Breast epithelium (tissue), 4 donors: ENCODE results near the gene MRAS. TPM values are rescaled to one million over a fixed set of nuclear protein-coding genes. Genes with fewer than 3 reads are reported as not detected.

Experiments
- DNase-seq, 2 donors: peaks; one replicate each; pipeline ENCODE4 v3.0.0-alpha.2; 2019; ENCODE audit warnings: low spot score in 2 of 2
- H3K27ac ChIP-seq, 2 donors: fragments of 200-600 bp; sonication (generic) in 1 of 2; one replicate each; pipeline ENCODE4 v1.5.1; 2016 to 2019; ENCODE audit warnings: mild to moderate bottlenecking in 1 of 2
- H3K27me3 ChIP-seq, 2 donors: fragments of 200-600 bp; sonication (generic) in 1 of 2; one replicate each; pipeline versions ENCODE4 v1.5.1 to v1.6.0; 2017 to 2019; ENCODE audit warnings: control low read depth in 1 of 2, mild to moderate bottlenecking in 1 of 2
- H3K36me3 ChIP-seq: fragments of 200-600 bp; one replicate; pipeline ENCODE4 v1.5.1; 2019
- H3K4me1 ChIP-seq, 2 donors: fragments of 200-600 bp; sonication (generic); one replicate each; pipeline ENCODE4 v1.5.1; 2016 to 2019; ENCODE audit warnings: control low read depth in 1 of 2
- H3K4me3 ChIP-seq, 3 donors: fragments of 200-600 bp; sonication (generic); 1 replicate in 2 of 3; 2 replicates in 1 of 3; pipeline ENCODE4 v1.5.1; 2016 to 2019; ENCODE audit warnings: mild to moderate bottlenecking in 3 of 3, moderate library complexity in 2 of 3
- H3K9me3 ChIP-seq, 2 donors: fragments of 200-600 bp; sonication (generic) in 1 of 2; one replicate each; pipeline ENCODE4 v1.5.1; 2016 to 2019; ENCODE audit warnings: control low read depth in 1 of 2
- POLR2A ChIP-seq: fragments of 450-650 bp; IDR thresholded peaks from one replicate; pipeline ENCODE4 v1.6.1; 2016; ENCODE audit warnings: antibody characterized with exemption, mild to moderate bottlenecking, moderate library complexity
- POLR2AphosphoS5 ChIP-seq, 3 donors: sonication (generic); formaldehyde crosslinking; IDR thresholded peaks; one replicate each; pipeline ENCODE4 v1.6.1; 2017; ENCODE audit warnings: antibody characterized with exemption in 3 of 3
- intact Hi-C: fragments of 100-400 bp; cut with DNase I; formaldehyde crosslinking; loops from one replicate; pipeline ENCODE4 v1.15.1; 2023; ENCODE audit warnings: low total_unique reads
- total RNA-seq, 3 donors: library from RNA; depleted of rRNA; stranded (reverse); fragments of >200 nt; gene quantifications; one replicate each; pipeline ENCODE4 v1.1.0, GENCODE V29; 2016
- TF ChIP-seq, protein P1 (sequence below), 3 donors: fragments of 450-650 bp; IDR thresholded peaks; one replicate each; pipeline ENCODE4 v1.5.1; 2016 to 2017; ENCODE audit warnings: antibody characterized with exemption in 3 of 3, mild to moderate bottlenecking in 3 of 3, moderate library complexity in 3 of 3

Gene MRAS
- total RNA-seq, 3 donors from 2014 or later, result 39.0 to 157 (median 74.8) TPM

DNA sequence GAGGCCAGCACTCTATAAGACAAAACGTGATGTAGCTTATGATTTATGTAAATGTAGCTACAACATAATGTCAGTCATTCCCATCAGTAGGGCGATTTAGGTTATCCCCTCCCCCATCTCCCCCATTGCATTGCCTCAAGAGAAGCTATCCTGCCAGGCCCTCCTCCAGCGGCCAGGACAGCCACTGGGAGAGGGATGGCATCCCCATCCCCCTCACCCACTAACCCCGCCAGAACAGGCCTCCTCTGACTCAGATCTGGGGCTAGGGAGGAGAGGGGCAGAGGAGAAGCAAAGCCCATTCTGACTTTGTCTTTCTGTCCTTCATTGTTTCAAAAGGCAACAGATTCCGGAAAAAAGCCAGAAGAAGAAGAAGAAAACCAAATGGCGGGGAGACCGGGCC, 53.5 kb downstream of the MRAS start:
- Histone ChIP-seq H3K4me1 (no peaks in the 10 kb centered on the region), H3K27ac (no peak overlapping the region), H3K4me3 (no peak overlapping the region), H3K36me3 (peaks cover 5% of the 10 kb centered on the region), H3K9me3 (no peaks in the 10 kb centered on the region), H3K27me3 (no peaks in the 10 kb centered on the region)
- no peak for TF ChIP-seq POLR2A
- TF ChIP-seq POLR2AphosphoS5 (IDR thresholded peaks at IDR 0.05), result no peak
- TF ChIP-seq, protein P1, sequence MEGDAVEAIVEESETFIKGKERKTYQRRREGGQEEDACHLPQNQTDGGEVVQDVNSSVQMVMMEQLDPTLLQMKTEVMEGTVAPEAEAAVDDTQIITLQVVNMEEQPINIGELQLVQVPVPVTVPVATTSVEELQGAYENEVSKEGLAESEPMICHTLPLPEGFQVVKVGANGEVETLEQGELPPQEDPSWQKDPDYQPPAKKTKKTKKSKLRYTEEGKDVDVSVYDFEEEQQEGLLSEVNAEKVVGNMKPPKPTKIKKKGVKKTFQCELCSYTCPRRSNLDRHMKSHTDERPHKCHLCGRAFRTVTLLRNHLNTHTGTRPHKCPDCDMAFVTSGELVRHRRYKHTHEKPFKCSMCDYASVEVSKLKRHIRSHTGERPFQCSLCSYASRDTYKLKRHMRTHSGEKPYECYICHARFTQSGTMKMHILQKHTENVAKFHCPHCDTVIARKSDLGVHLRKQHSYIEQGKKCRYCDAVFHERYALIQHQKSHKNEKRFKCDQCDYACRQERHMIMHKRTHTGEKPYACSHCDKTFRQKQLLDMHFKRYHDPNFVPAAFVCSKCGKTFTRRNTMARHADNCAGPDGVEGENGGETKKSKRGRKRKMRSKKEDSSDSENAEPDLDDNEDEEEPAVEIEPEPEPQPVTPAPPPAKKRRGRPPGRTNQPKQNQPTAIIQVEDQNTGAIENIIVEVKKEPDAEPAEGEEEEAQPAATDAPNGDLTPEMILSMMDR (IDR thresholded peaks at IDR 0.05), result no peak
- intact Hi-C loops, result loop anchor here (10.0 kb wide), 1 partner anchor 147 kb away; no protein-coding TSS in a partner anchor
- no peak for DNase-seq

DNA sequence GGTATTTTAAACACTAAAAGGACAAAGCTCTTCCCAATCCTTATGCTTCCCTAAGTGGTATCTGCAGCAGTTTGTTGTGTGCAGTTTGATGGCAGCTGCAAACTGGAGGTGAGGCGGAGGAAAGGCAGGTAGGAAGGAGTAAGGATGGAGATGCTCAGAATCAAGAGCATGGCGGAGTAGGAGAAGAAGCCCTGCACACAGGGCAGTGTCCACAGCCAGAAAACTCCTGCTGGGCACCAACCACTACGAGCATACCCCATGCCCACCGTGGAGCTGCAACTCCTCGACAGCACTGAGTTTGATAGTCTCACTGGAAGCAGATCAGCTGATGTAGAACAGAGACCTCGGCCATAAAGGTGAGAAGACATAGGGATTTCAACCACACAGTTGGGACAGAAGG, 55.7 kb downstream of the MRAS start:
- no peak overlapping the region for H3K27ac ChIP-seq
- no peak overlapping the region for H3K4me3 ChIP-seq
- H3K36me3 ChIP-seq, result peaks cover 5% of the 10 kb centered on the region
- no peaks in the 10 kb centered on the region for H3K27me3 ChIP-seq
- H3K4me1 ChIP-seq, result no peaks in the 10 kb centered on the region
- no peaks in the 10 kb centered on the region for H3K9me3 ChIP-seq
- intact Hi-C loops, result loop anchor here (10.0 kb wide), 1 partner anchor 149 kb away; no protein-coding TSS in a partner anchor
- DNase-seq, result no peak
- TF ChIP-seq POLR2AphosphoS5 (IDR thresholded peaks at IDR 0.05), result no peak
- TF ChIP-seq, protein P1 (IDR thresholded peaks at IDR 0.05), result no peak
- TF ChIP-seq POLR2A, result no peak

DNA sequence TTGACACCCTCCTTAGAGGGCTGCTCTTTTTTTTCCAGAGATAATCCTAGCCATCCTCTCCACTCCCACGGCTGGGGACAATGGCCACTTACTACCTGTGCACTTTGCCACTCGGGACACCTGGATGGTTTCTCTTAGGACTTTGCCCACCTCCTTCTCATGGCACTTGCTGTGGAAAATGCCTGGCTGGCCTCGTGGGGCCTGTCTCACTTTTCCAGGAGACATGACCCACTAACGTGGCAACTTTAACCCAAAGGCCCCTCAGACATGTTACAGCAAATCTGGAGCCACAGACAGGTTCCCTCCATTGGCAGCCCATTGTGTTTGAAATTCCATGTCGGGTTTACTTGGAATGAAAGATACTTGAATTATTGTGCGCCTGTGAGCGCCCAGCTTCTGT, 56.6 kb downstream of the MRAS start:
- TF ChIP-seq POLR2A (no peak), POLR2AphosphoS5 (IDR thresholded peaks at IDR 0.05) (no peak)
- TF ChIP-seq, protein P1 (IDR thresholded peaks at IDR 0.05), result no peak
- no peaks in the 10 kb centered on the region for H3K9me3 ChIP-seq
- no peak for DNase-seq
- H3K4me1 ChIP-seq, result no peaks in the 10 kb centered on the region
- H3K27me3 ChIP-seq, result no peaks in the 10 kb centered on the region
- H3K36me3 ChIP-seq, result peaks cover 5% of the 10 kb centered on the region
- H3K27ac ChIP-seq, result no peak overlapping the region
- intact Hi-C loops, result loop anchor here (10.0 kb wide), 1 partner anchor 150 kb away; no protein-coding TSS in a partner anchor
- H3K4me3 ChIP-seq, result no peak overlapping the region

DNA sequence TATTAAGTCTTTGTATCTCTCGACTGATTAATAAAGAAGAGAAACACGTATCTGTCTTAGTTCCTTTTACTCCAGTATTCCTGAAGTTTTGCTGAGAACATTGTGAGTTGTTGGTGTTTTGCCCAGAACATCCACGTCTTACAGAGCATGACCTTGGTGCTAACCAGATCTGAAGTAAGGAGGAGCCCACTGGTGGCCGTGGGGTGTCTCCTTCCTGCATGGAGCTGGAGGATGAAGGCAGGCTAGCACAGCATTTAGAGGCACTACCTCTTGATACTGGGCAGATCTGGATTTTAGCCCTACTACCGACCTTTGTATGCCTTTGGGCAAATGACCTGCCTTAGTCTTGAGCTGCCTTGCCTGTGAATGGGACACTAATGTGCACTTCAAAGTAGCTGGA, 57.1 kb downstream of the MRAS start:
- peaks cover 5% of the 10 kb centered on the region for H3K36me3 ChIP-seq
- H3K27ac ChIP-seq, result no peak overlapping the region
- intact Hi-C loops, result loop anchor here (10.0 kb wide), 1 partner anchor 151 kb away; no protein-coding TSS in a partner anchor
- H3K4me1 ChIP-seq, result no peaks in the 10 kb centered on the region
- no peaks in the 10 kb centered on the region for H3K27me3 ChIP-seq
- no peak for DNase-seq
- TF ChIP-seq POLR2AphosphoS5 (IDR thresholded peaks at IDR 0.05) (no peak), POLR2A (no peak)
- TF ChIP-seq, protein P1 (IDR thresholded peaks at IDR 0.05), result no peak
- no peak overlapping the region for H3K4me3 ChIP-seq
- no peaks in the 10 kb centered on the region for H3K9me3 ChIP-seq

DNA sequence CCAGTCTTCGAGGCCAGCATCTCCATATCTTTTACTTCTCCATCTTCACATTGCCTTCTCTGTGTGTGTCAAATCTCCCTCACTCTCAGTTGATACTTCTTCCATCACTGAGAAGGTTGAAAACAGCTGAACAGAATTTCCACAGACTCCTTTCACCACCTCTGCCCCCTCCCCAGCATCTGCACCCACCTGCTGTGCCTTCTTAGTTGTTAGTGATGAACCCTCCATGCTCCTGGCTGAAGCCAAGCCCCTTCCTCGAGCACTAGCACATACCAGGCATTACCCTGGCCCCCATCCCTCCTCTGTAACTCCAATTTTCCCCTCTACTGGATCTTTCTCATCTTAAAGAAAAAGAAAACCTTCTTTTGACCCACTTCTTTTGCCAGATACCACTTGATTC, 58.2 kb downstream of the MRAS start:
- no peaks in the 10 kb centered on the region for H3K9me3 ChIP-seq
- no peak for TF ChIP-seq POLR2AphosphoS5 (IDR thresholded peaks at IDR 0.05)
- TF ChIP-seq, protein P1 (IDR thresholded peaks at IDR 0.05), result no peak
- no peak for TF ChIP-seq POLR2A
- H3K36me3 ChIP-seq, result peaks cover 5% of the 10 kb centered on the region
- H3K27ac ChIP-seq, result no peak overlapping the region
- no peaks in the 10 kb centered on the region for H3K4me1 ChIP-seq
- no peaks in the 10 kb centered on the region for H3K27me3 ChIP-seq
- DNase-seq, result no peak
- intact Hi-C loops, result loop anchor here (10.0 kb wide), 1 partner anchor 152 kb away; no protein-coding TSS in a partner anchor
- no peak overlapping the region for H3K4me3 ChIP-seq
